K562 (cell line): ENCODE data around the gene DYNLT5. TPM values are rescaled to one million over a fixed set of nuclear protein-coding genes. Genes with fewer than 3 reads are reported as not detected.

ENCODE experiments used
- ATAC-seq: fragments of 200-7000 bp; cut with Tn5 transposase; 3 replicates; pipeline ENCODE4 v1.9.1; 2020; ENCODE audit warnings: moderate library complexity
- BruUV-seq: library from RNA; stranded (reverse); fragments of 400-500 nt; replicated peaks from 2 replicates; lab custom pipeline; 2021; lab: Mats Ljungman, UMichigan
- CTCF ChIA-PET: fragments of 300-600 bp; formaldehyde crosslinking; extraction: SDS; loops from one replicate; lab custom pipeline; 2021; ENCODE audit warnings: low intra/inter-chr PET ratio; lab: Yijun Ruan, JAX
- POLR2A ChIA-PET: fragments of 300-600, 350-650 bp; sonication (Branson Sonifier 250); formaldehyde crosslinking; extraction: SDS; loops from one replicate; lab custom pipeline; 2021; ENCODE audit warnings: antibody characterized with exemption, inconsistent platforms; lab: Yijun Ruan, JAX
- DNase-seq, 4 experiments: peaks; one replicate each; pipeline versions ENCODE4 v3.0.0 to v3.0.0-alpha.2; 2011 to 2018; ENCODE audit warnings: low spot score in 3 of 4, mixed read lengths in 3 of 4; ENCODE audit errors: extremely low read depth in 1 of 4
- FAIRE-seq: peaks from 2 replicates; lab custom pipeline; 2011; peaks lifted over from hg19 to GRCh38; lab: Jason Lieb, UNC
- H2AFZ ChIP-seq: 2 replicates; pipeline ENCODE4 v1.6.0; 2011; ENCODE audit warnings: low read depth, low read length, control low read depth, inconsistent platforms
- H3K27ac ChIP-seq: fragments of 200-600 bp; 3 replicates; pipeline ENCODE4 v1.8.0; 2011; ENCODE audit warnings: low read depth, mild to moderate bottlenecking, control low read depth, inconsistent platforms, low read length, moderate library complexity, mixed read lengths; ENCODE audit errors: extremely low read depth
- H3K27me3 ChIP-seq, 2 experiments: fragments of 300-600 bp in 1 of 2; 2 replicates in 1 of 2; 3 replicates in 1 of 2; pipeline versions ENCODE4 v1.6.0 to v1.8.0; 2011; ENCODE audit warnings: inconsistent platforms in 2 of 2, low read length in 2 of 2, mild to moderate bottlenecking in 1 of 2, mixed read lengths in 1 of 2, moderate library complexity in 1 of 2; ENCODE audit not compliant: control insufficient read depth in 2 of 2, insufficient read depth in 2 of 2
- H3K36me3 ChIP-seq: fragments of 300-600 bp; 3 replicates; pipeline ENCODE4 v1.8.0; 2011; ENCODE audit warnings: mild to moderate bottlenecking, low read length, inconsistent platforms; ENCODE audit not compliant: control insufficient read depth, insufficient read depth
- H3K4me1 ChIP-seq, 2 experiments: fragments of 200-600 bp in 1 of 2; replicated peaks in 1 of 2; 2 replicates in 1 of 2; 3 replicates in 1 of 2; pipeline versions ENCODE4 v1.5.1 to v1.8.0; 2011; ENCODE audit warnings: inconsistent platforms in 2 of 2, low read length in 2 of 2, mild to moderate bottlenecking in 1 of 2, mixed read lengths in 1 of 2, moderate library complexity in 1 of 2; ENCODE audit not compliant: control insufficient read depth in 2 of 2, insufficient read depth in 2 of 2
- H3K4me2 ChIP-seq: 2 replicates; pipeline ENCODE4 v1.6.1; 2011; ENCODE audit warnings: low read length, control low read depth, inconsistent platforms, mixed read lengths; ENCODE audit not compliant: insufficient read depth
- H3K4me3 ChIP-seq: fragments of 200-600 bp; sonication (generic), shearing (Covaris generic); 2 replicates; pipeline ENCODE4 v1.5.1; 2016; ENCODE audit warnings: control low read depth, inconsistent platforms
- H3K79me2 ChIP-seq: fragments of 200-600 bp; 3 replicates; pipeline ENCODE4 v1.8.0; 2011; ENCODE audit warnings: low read length, inconsistent platforms; ENCODE audit not compliant: control insufficient read depth, insufficient read depth
- H3K9ac ChIP-seq, 2 experiments: 2 replicates each; pipeline versions ENCODE4 v1.6.0 to v1.6.1; 2011; ENCODE audit warnings: low read depth in 2 of 2, low read length in 2 of 2, control low read depth in 1 of 2, inconsistent platforms in 1 of 2, mild to moderate bottlenecking in 1 of 2, mixed read lengths in 1 of 2; ENCODE audit not compliant: insufficient read depth in 1 of 2
- H3K9me1 ChIP-seq: one replicate; pipeline ENCODE4 v1.6.0; 2011; ENCODE audit warnings: inconsistent platforms, mild to moderate bottlenecking, low read length, moderate library complexity; ENCODE audit not compliant: control insufficient read depth, insufficient read depth
- H3K9me3 ChIP-seq: replicated peaks from 2 replicates; pipeline ENCODE4 v1.5.1; 2011; ENCODE audit warnings: low read depth, low read length, inconsistent platforms; ENCODE audit not compliant: control insufficient read depth, insufficient read depth
- H4K20me1 ChIP-seq: replicated peaks from 2 replicates; pipeline ENCODE4 v1.6.1; 2011; ENCODE audit warnings: low read length, inconsistent platforms, mixed read lengths; ENCODE audit not compliant: control insufficient read depth, insufficient read depth
- ASH1L ChIP-seq: fragments of 450-650 bp; IDR thresholded peaks from 2 replicates; pipeline ENCODE4 v1.6.1; 2018; ENCODE audit warnings: borderline replicate concordance, mild to moderate bottlenecking, low read depth; ENCODE audit not compliant: partially characterized antibody
- ATF2 ChIP-seq: sonication (generic); formaldehyde crosslinking; IDR thresholded peaks from 2 replicates; pipeline ENCODE4 v1.8.1; 2022; ENCODE audit warnings: missing genetic modification reagents
- FOXK2 ChIP-seq, 2 experiments: fragments of 450-650 bp; IDR thresholded peaks in 1 of 2; conservative IDR thresholded peaks in 1 of 2; 2 replicates each; pipeline ENCODE4 v1.6.1; 2016; ENCODE audit warnings: low read depth in 2 of 2, mild to moderate bottlenecking in 1 of 2
- GATAD2B ChIP-seq: fragments of 450-650 bp; IDR thresholded peaks from 2 replicates; pipeline ENCODE4 v1.6.1; 2017; ENCODE audit warnings: mild to moderate bottlenecking, borderline replicate concordance
- MCM2 ChIP-seq: fragments of 450-650 bp; IDR thresholded peaks from 2 replicates; pipeline ENCODE4 v1.6.1; 2017; ENCODE audit warnings: low read depth, mild to moderate bottlenecking
- NR2C2 ChIP-seq, 2 experiments: fragments of 200-800 bp in 1 of 2; sonication (Bioruptor generic) in 1 of 2; sonication (generic) in 1 of 2; formaldehyde crosslinking in 1 of 2; IDR thresholded peaks; 2 replicates each; pipeline versions ENCODE4 v1.6.1 to v1.8.0; 2016 to 2022; ENCODE audit warnings: mild to moderate bottlenecking in 1 of 2, missing compliant biosample characterization in 1 of 2, missing genetic modification characterization in 1 of 2, missing genetic modification reagents in 1 of 2
- PATZ1 ChIP-seq: fragments of 250-450 bp; sonication (Bioruptor Pico); IDR thresholded peaks from 2 replicates; pipeline ENCODE4 v1.5.0; 2020; ENCODE audit warnings: mild to moderate bottlenecking, borderline replicate concordance
- UBTF ChIP-seq, 2 experiments: IDR thresholded peaks; 2 replicates each; pipeline ENCODE4 v1.6.1; 2012; ENCODE audit warnings: improper control_type of control experiment in 2 of 2, low read depth in 2 of 2, low read length in 2 of 2, borderline replicate concordance in 1 of 2
- ZNF408 ChIP-seq: fragments of 250-450 bp; sonication (Bioruptor Pico); IDR thresholded peaks from 2 replicates; pipeline ENCODE4 v1.4.0; 2020; ENCODE audit warnings: low read depth, mild to moderate bottlenecking, moderate library complexity
- ZNF561 ChIP-seq: fragments of 450-650 bp; formaldehyde crosslinking; conservative IDR thresholded peaks from 2 replicates; pipeline ENCODE4 v1.4.0; 2020; ENCODE audit warnings: mild to moderate bottlenecking, moderate library complexity
- ZNF764 ChIP-seq: fragments of 250-450 bp; sonication (Bioruptor Pico); IDR thresholded peaks from 2 replicates; pipeline ENCODE4 v1.4.0; 2020; ENCODE audit warnings: low read depth, mild to moderate bottlenecking, moderate library complexity
- WGBS: fragments of 100-300 bp; shearing (Covaris generic); methylation state at CpG from one replicate; pipeline ENCODE4 v1.1.6; 2016; ENCODE audit warnings: low coverage, mixed read lengths; ENCODE audit not compliant: insufficient coverage; ENCODE audit errors: missing lambda C conversion rate; 5-methylcytosine and 5-hydroxymethylcytosine counted together
- in situ Hi-C: fragments of 300-500 bp; cut with MboI; formaldehyde crosslinking; loops from 4 replicates; pipeline ENCODE4 v1.15.0; 2018; ENCODE audit warnings: inconsistent platforms, mixed read lengths
- intact Hi-C: fragments of 100-400 bp; cut with micrococcal nuclease; formaldehyde crosslinking; loops from 2 replicates; pipeline ENCODE4 v1.14.2; 2022
- polyA plus RNA-seq, 8 experiments: library from polyadenylated mRNA; depleted of rRNA in 4 of 8; stranded (reverse) in 5 of 8; unstranded in 3 of 8; fragments of >200 nt; fragmentation: Nextera tagmentation in 2 of 8; fragmentation: Illumina TruSeq in 1 of 8; extraction: Ambion mirVana in 2 of 8; extraction: Trizol in 1 of 8; gene quantifications; 2 replicates each; pipeline versions ENCODE4 v1.2.1 to v1.2.3, GENCODE V29; 2011 to 2014; ENCODE audit warnings: inconsistent platforms in 1 of 8, missing spikeins in 1 of 8
- total RNA-seq, 7 experiments: library from RNA; depleted of rRNA in 6 of 7; stranded (reverse); fragments of >200 nt in 6 of 7; fragmentation: Illumina TruSeq in 2 of 7; extraction: Trizol in 2 of 7; gene quantifications; 2 replicates each; pipeline versions ENCODE4 v1.2.1 to v1.2.3, GENCODE V29; 2011 to 2021; ENCODE audit warnings: low replicate concordance in 1 of 7

The DYNLT5 gene
- total and polyA plus RNA-seq, 9 of the 15 experiments (the other 6 are each of a cell fraction or from before 2014, with no cell fraction given), result not detected

DNA sequence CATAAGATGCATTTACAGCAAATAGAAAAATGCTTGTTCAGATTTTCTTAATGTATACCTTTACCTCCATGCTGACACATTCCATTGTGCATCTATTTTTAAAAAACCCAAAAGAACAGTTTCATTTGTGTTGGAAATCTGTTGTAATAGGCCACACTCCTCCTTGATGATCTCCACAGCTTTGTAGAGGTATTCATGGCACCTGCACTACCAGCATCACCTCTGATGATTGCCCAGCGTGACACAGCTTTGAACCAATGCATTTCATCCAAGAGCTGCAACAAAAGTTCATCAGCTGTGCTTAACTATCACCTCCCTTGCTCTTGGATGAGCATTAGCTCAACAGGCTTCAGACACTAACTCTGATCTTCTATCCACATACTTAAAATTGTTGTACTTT, 8.2 kb downstream of the DYNLT5 start:
- intact Hi-C loops (no loop called here), in situ Hi-C loops (loop anchor here (5.0 kb wide), 2 partner anchors 387 to 742 kb away; no protein-coding TSS in a partner anchor)
- H3K36me3 ChIP-seq, result no peaks in the 10 kb centered on the region
- H3K27ac ChIP-seq, result no peak overlapping the region
- no peak overlapping the region for H2AFZ ChIP-seq
- no peaks in the 10 kb centered on the region for H4K20me1 ChIP-seq
- no TSS peak for BruUV-seq
- FAIRE-seq, result no peak
- no peak overlapping the region for H3K9ac ChIP-seq
- CTCF ChIA-PET, result no interaction called here
- H3K4me1 ChIP-seq, result peaks cover 7 to 29% of the 10 kb centered on the region in 2 experiments; a peak in 4 of 5 replicates
- H3K79me2 ChIP-seq, result no peaks in the 10 kb centered on the region
- H3K9me3 ChIP-seq, result no peaks in the 10 kb centered on the region
- WGBS, result 60% methylated on average over 1 of the region's 1 CpG
- POLR2A ChIA-PET, result interaction anchor here (0.8 kb wide), 1 partner anchor 16 kb away, joined by 3 read pairs; no protein-coding TSS in a partner anchor
- no peaks in the 10 kb centered on the region for H3K9me1 ChIP-seq
- H3K27me3 ChIP-seq, result no peaks in the 10 kb centered on the region
- no peak for DNase-seq
- no peak for TF ChIP-seq UBTF (IDR thresholded peaks at IDR 0.05; ENCODE audit: borderline replicate concordance in 1 of 2, low read depth in 2 of 2, low read length in 2 of 2)
- no peak for TF ChIP-seq MCM2
- no peak for TF ChIP-seq FOXK2 (conservative IDR thresholded peaks at IDR 0.05 in 1 of 2, IDR thresholded peaks at IDR 0.05 in 1 of 2; ENCODE audit: low read depth in 2 of 2)
- no peak for TF ChIP-seq PATZ1 (CRISPR knock-in tag)
- no peak for TF ChIP-seq GATAD2B
- TF ChIP-seq ZNF764 (CRISPR knock-in tag), result no peak
- no peak for TF ChIP-seq ATF2 (CRISPR knock-in tag)
- TF ChIP-seq NR2C2 (CRISPR knock-in tag; IDR thresholded peaks at IDR 0.05), result no peak
- TF ChIP-seq NR2C2 (tag; IDR thresholded peaks at IDR 0.05), result no peak
- no peak for TF ChIP-seq ZNF408 (CRISPR knock-in tag)
- TF ChIP-seq ZNF561 (CRISPR knock-in tag), result no peak
- TF ChIP-seq ASH1L, result no peak
- TF ChIP-seq, all 486 proteins: peak for 0
- no peak for ATAC-seq
- Histone ChIP-seq H3K4me2 (no peak overlapping the region), H3K4me3 (no peak overlapping the region)
